Uterus (tissue), 2 donors: ENCODE results near the gene OR8J3.

ENCODE experiments used
- CTCF ChIP-seq, 4 experiments: fragments of 200-600 bp in 2 of 4; fragments of 450-650 bp in 2 of 4; sonication (generic) in 2 of 4; IDR thresholded peaks; one replicate each; pipeline ENCODE4 v1.5.1; 2016 to 2019; ENCODE audit warnings: antibody characterized with exemption in 4 of 4, mild to moderate bottlenecking in 2 of 4, moderate library complexity in 1 of 4
- POLR2A ChIP-seq, 2 donors: fragments of 450-650 bp; IDR thresholded peaks; one replicate each; pipeline ENCODE4 v1.6.1; 2016; ENCODE audit warnings: antibody characterized with exemption in 2 of 2, mild to moderate bottlenecking in 1 of 2, moderate library complexity in 1 of 2

DNA sequence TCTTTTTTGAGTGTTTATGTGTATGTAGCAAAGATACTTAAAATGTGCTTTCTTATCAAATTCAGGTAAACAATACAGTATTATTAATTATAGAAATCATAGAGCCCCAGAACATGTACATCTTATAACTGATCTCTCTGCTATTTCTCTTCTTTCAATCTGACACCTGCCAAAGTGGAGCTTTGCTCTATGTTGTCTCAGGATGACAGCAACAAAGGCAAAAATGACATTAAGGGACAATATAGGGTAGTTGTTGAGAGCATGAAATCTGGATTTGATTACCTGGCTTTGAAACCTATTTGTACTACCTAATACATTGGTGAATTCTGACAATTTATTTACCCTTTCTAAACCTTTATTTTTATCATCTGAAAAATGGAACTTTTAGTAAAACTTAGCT, 43.5 kb upstream of the OR8J3 start:
- TF ChIP-seq POLR2A (IDR thresholded peaks at IDR 0.05) (no peak), CTCF (IDR thresholded peaks at IDR 0.05) (no peak)
